Hypothalamus (tissue), 51 donors: ENCODE results near the gene CYP27A1.

Experiments used
- DNase-seq, 51 donors: peaks; one replicate each; lab custom pipeline; 2025; lab: John Stamatoyannopoulos, UW

The CYP27A1 gene

GRCh38 chr2:218856167-218856895, 74.4 kb downstream of the CYP27A1 start:
- no peak for DNase-seq

GRCh38 chr2:218856896-218857243, 74.9 kb downstream of the CYP27A1 start:
- no peak for DNase-seq

DNA sequence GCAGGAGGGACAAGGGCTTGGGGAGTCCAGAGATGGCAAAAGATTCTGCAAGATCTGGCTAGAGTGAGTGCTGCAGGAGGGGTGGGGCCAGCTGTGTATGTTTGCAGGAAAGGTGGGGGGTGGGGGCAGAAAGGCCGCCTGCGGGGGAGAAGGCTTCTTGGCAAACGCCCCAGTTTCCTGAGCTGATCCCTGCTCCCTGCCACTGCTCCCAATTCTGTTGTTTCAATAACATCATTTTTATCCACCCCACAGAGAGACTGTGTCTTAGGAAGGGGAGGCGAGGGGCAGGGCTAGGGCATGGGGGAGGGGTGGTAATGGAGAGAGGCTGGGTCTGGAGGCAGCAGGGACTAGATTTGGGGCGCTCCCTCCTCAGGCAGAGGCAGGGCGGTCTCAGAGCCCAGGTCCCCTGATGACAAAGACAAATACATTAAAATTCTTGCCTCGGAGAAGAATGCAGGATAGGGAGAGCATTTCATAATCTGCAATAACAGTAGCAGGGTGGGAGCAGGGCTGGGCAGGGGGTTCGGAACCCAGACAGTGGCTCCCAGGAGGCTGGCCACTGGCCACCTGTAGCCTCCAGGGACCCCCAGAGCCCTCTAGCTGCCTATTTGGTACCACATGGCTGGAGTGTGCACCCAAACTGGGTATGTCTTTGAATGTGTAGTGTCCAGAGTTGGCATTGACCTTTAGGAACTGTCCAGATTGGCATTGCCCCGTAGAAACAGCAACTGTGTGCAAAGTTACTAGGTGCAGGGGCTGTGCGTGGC, 75.6 kb downstream of the CYP27A1 start:
- no peak for DNase-seq

DNA sequence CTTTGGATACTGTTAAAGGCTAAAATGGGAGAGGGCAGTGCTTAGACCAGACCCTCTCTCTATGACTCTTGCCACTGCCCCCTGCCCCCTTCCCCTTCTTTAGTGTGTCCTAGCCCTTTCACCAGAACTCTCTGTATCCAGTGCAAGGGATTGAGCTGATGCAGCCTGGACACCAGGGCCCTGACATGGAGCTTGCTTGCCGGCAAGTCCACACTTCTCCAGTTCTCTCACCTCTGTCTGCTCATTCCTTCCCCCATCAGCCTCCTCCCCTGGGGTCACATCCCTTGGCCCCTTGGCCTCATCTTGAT, 76.1 kb downstream of the CYP27A1 start:
- DNase-seq, result no peak

GRCh38 chr2:218858671-218859555, 77.0 kb downstream of the CYP27A1 start:
- DNase-seq, result no peak

DNA sequence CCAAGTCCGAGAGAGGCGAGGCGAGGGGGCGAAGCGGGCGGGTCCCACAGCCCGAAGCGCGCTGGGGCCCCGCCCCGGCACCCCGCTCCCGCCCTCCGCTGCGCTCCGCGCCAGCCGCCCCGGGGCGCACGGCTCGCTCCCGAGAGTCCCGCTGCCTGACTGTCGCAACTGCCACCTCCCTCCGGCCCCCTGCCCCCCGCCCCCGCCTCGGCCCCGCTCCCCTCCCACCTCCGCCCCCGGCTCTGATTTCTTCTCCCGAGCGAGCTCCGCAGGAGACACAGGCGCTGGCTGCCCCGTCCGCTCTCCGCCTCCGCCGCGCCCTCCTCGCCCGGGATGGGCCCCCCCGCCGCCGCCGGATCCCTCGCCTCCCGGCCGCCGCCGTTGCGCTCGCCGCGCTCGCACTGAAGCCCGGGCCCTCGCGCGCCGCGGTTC, 77.6 kb downstream of the CYP27A1 start, which contains the start of gene WNT6:
WNT6 (plus strand) TSS at position 250 of the 432 bp plus-strand sequence. CDS start 233 bp downstream, outside the sequence.
- DNase-seq, result peak in 1 of 51 donors; percentile 8

GRCh38 chr2:218859988-218860831, 78.3 kb downstream of the CYP27A1 start:
- DNase-seq, result no peak

DNA sequence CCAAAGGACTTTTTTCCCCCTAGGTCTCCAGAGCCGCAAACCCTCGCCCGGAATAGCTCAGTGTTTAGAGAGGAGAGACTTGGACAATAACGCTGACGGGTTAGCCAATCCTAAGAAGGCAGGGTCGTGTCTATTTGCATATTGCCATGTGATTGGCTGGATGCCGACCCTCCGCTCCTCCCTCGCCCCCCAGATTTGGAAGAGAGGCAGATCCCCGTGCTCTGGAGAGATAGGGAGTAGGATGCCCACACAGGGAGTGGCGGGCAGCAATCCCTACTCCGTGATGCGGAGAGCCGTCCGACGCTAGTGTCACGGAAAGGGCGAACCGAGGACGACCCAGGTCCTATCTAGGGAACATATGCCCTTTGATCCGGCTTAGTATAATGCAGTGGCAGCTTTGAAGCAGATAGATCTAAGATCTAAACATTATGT, 79.0 kb downstream of the CYP27A1 start:
- peak in 2 of 51 donors; percentile 27 to 57 for DNase-seq

- no peak for DNase-seq
Measured at GRCh38 chr2:218861645-218862318, 79.8 kb downstream of the CYP27A1 start.

DNA sequence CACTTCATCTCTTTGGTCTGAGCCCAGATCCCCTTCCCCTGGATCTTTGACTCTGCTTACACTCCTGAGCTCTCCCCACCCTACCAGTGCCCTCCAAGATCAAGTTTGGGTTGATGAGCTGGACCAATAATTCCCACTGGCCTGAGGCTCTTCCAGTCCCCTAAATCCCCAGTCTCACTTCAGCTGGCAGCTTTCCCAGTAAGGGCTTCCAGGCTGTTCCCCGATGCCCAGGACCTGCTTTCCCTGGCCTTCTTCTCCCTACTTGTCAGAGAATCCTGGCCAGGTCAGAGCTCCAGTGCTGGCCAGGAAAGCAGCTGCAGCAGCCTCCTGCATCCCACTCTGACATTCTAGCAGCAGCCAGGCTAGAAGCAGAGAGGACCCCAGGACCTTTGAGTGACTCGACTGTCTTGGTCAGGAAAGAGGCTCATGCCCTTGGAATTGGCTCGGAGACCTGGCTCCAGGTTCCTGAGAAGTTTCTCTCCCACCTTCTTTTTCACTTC, 81.1 kb downstream of the CYP27A1 start:
- DNase-seq, result no peak
